NOMO-1 (cell line): ENCODE measurements around the gene LEFTY1.
"Not testable (repeated sequence)": the region's sequence is repeated elsewhere in the genome, so short reads cannot be mapped to it uniquely, and the experiment has no call there.

ENCODE experiments used
- DNase-seq, 2 experiments: peaks; one replicate each; lab custom pipeline; 2025; ENCODE audit not compliant: unreplicated experiment in 2 of 2; lab: John Stamatoyannopoulos, UW

Gene LEFTY1

DNA sequence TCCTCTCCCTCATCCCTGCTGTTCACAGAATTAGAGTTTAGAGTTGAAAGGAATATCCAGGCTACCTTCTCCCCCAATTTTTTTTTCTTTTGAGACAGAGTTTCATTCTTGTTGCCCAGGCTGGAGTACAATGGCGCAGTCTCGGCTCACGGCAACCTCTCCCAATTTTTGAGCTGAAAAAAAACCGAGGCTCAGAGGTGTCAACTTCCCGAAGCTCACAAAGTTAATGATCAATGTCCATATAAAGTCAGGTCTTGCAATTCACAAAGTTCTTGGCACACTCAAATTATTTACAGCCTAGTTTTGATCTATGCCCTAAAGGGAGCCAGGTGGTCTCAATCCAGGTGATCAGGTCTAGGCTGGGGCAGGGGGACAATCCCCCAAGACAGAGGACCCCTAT, 797 bp upstream of the LEFTY1 start:
- DNase-seq, result no peak

DNA sequence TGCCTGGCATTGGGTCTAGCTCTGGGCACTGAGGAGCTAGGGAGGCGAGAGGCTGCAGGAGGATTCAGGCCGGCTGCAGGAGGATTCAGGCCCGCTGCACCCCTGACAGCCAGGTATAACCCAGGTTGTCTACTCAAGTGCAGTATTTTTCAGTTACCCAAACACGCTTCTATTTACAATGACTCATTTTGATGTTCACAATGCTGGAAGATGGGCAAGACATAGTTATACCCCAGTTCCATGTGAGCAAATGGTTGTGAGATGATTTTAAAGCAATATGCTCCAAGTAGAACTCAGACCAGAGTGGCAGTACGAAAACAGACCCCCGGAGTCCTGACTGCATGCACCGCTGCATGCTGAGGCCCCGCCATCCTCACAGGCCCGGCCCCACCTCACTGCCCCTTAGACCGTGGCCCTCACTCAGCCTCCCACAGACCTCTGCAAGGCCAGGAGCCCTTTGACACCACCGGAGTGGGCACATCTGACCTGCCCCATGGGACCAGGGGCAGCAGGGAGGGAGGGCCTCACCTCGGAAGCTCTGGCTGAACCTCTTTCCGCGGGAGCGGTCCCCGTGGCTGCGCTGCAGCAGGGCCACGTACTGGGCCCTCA, 553 bp downstream of the LEFTY1 start:
- DNase-seq, result no peak

DNA sequence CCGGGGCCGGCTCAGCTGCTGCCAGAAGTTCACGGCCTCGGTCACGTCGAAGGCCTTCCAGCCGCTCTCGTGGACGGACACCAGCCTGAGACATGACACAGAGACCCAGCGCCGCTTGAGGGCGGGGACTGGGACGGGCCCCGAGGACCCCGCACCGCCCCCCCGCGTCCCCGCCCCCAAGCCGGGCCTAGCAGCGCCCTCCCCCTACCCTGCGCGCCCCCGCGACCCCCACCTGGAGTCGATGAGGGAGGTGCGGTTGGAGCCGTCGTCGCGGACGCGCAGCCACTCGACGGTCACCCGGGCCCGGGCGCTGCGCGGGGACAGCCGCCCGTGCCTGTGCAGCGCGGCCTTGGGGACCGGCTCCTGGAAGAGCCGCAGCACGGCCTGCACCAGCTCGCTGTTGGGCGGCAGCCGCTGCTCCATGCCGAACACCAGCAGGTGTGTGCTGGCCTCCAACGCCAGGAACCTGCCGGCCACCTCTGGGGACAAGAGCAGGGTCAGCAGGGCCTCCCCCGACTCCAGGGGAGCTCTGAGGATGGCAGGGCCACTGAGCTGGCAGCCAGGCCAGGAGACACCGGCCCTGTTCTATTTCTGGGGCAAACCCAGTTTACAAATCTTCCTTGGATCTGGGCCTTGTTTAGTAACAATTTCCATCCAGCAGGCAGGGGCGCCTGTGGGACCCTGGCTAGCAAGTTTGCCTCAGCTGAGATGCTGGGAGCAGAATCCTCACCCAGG, 1.2 kb downstream of the LEFTY1 start:
- DNase-seq, result not testable (repeated sequence)

DNA sequence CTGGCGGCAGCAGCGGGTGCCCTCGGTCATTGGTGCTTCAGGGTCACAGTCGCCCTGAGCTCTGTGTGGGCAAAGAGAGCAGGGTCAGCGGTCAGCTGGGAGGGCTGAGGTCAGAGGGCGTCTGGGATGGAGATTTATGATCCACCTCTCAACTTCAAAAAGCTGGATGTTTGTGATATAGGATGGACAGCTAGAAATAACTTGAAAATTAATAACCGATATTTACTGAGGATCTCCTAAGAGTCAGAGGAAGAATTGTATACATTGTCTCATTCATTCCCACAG, 2.0 kb downstream of the LEFTY1 start:
- no peak for DNase-seq

DNA sequence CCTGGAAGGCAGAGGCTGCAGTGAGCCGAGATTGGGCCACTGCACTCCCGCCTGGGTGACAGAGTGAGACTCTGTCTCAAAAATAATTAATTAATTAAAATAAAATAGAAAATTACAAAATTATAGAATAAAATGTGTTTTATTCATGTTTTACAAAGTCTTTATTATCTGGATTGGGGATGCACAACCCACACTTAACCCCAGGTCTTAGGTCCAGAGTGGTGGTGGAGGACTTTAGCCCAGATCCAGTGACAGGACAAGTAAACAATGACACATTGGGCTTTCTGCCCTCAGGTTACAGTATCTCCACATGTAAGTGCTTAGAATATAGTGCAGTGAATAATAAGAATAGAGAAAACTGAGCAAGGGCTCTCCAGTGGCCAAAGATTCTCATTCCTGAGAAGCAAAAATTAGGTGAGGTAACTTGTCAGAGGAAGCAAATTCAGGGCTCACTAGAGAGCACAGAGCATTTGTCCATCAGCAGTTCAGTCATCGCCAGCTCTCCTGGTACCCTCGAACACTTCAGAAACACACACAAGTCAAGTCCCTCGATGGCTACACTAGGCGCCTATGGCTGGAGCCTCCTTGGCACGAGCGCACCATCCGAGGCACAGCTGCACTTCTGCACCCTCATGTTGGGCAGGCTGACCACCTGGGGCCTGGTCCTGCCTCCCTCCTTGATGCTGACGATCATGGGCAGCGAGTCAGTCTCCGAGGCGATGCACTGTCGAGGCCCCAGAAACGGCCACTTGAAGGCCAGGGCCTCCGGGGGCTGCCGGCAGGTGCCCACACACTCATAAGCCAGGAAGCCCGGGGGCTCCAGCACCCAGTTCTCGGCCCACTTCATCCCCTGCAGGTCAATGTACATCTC, 2.6 kb downstream of the LEFTY1 start:
- no peak for DNase-seq

DNA sequence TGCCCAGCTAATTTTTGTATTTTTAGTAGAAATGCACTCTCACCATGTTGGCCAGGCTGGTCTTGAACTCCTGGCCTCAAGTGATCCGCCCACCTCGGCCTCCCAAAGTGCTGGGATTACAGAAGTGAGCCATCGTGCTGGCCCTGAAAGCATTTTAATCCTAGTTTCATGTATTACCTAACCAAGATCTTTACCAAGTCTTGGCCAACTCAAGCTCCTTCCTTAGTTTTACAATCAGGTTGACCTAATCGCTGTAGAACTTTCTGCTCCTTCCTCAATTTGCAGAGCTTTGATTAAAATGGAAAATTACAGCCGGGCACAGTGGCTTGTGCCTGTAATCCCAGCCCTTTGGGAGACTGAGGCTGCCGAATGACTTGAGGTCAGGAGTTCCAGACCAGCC, 3.6 kb downstream of the LEFTY1 start:
- DNase-seq, result peak; percentile 75 to 89

DNA sequence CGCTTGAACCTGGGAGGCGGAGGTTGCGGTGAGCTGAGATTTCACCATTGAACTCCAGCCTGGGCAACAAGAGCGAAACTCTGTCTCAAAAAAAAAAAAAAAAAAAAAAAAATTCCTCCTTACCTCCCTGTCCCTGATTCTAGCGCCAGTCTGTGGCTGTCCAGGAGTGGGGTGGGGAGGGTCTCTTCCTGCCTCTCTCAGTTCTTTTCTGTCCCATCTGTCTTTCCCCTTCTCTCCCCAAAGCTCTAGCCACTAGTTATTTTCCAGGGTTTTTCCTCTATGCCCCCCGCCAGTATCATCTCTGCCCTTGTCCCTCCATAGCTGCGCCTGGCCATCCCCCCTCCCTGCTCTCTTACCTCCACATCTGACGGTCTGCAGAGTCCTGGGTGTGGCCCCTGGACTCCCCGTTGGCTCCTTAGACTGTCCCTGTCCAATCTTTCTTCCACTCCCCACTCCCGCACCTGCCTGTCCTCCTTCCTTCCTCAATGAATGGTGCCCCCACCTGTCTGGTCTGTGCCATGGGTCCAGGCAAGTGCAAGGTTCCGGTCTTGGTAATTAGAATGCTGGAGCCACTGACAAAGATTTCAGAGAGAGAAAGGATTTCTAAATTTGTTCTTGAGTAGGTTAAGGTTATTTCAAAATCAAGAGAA, 5.2 kb downstream of the LEFTY1 start:
- no peak for DNase-seq

DNA sequence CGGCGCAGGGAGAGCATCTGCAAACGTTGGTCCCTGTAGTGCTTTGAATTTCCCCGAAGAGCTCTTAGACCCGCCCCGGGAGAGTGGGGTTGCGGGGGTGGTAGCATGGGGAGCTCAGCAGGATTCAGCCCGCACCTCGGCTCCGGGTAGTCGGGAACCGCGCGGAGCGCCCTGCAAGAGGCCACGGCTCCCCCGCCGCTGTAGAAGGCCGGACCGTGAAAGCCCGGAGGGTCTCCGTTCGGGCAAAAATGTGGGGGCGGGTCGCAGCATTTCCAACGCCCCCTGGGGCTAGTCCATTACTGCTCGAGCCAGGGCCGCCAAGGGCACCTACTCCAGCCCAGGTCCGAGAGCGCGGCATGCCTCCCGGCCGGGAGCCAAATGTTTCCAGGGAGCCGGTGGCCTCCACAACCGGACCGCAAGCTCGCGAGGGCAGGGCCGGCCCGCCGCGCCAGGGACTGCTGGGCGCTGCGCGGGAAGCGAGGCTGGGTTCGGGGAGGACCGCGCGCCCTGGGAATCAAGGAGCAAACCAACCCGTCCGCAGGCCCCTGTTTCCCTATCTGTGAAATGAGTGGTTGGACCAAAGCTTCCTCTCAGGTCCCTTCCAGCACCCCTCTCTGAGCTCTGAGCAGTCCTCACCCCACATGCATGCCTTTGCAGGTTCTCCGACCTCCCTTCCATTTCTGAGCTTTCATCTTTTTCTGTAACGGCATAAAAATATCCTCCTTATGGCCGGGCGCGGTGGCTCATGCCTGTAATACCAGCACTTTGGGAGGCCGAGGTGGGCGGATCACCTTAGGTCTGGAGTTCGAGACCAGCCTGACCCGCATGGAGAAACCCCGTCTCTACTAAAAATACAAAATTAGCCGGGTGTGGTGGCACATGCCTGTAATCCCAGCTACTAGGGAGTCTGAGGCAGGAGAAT, 6.0 kb downstream of the LEFTY1 start:
- peak; percentile 12 to 13 for DNase-seq

DNA sequence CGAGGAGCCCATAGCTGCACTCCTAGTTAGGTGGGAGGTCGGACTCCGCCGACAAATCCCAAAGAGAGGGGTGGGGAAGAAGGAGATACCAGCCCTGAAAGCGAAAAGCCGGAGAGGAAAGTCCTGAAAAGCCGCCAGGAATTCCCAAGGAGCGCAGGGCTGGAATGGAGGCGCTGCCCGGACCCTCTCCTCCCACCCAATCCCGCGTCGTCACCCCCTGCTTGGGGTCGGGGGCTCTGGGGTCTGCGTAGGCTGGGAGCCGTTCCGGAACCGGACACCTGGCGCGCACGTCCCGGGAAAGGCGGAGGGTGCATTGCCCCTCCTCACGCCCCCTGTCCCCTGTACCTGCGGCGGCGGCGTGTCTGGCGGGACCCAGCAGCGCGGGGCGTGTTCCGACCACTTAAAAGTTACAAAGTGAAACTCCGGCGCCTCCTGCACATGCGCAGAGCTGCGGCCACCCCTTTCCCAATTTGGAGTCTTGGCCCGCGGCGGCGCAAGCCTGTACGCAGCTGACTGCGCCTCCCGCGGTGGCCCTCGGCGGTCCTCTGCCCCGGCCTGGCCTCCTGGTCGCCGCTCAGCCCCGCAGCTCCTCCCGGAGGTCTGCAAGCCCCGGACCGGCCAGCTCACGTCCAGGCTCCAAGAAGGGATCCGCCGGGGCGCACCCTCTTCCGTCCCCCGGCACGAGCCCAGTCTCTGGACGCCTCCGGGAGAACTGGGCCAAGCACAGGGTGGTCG, 6.8 kb downstream of the LEFTY1 start, which contains the start of gene TMEM63A:
Gene TMEM63A (minus strand): TSS at position 422 of the 735 bp plus-strand sequence. CDS start 4,800 bp downstream, outside the sequence.
- DNase-seq, result peak; percentile 87 to 91

DNA sequence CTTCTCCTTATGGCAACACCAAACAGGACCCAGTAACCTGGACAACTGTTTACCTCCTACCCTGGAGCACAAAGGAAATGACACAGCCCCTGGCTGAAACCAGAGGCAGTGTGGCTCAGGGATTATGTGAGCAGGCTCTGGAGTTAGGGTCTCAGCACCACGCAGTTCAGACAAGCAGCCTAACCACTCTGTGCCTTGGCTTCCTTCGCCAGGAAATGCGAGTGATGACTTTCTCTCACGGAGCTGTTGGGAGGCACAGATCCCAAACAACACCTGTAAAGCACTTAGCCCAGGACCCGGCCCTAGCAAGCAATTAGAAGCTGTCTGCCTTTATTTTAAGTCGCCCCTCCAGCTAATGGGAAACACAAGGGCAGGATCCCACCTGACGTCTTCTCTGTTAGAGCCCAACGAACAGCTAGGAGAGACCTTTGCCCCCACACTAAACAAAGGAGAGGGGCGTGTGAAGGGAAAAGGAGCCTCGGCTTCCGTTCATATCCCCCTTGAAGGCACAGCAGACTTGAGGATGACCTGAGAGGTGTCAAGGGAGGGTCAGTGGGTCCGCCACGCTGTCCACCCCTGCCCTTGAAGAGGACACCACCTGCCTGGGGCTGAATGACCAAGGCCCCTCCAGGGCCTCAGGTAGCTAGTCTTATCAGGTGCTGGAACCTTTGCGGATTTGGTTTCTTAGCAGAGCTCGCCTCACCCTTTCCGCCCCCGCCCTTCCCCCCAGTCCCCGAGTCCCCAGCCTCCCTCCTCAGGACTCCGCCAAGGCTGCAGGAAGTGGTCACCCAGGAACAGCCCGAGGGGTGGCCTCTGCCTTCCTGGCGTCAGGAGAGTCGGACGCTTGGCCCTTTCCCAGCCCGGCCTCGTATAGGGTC, 7.6 kb downstream of the LEFTY1 start:
- no peak for DNase-seq

DNA sequence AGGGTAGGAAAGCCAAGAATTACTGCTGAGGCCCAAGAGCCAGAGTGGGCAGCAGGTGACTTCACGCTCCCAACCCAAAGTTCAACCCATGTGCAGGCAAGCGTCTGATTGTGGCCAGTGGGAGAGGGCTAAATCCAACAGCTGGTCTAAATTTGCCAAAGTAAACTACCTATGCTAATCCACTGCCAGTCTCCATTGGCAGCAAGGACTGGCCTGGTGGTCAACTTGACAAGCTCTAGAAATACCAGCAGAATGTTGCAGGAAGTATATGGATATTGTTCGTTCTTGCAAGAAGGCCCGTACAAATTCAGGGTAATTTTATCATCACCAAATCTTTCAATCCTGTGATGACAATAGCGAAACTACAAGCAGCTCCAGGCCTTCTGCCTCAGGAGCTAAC, 8.3 kb downstream of the LEFTY1 start:
- no peak for DNase-seq

DNA sequence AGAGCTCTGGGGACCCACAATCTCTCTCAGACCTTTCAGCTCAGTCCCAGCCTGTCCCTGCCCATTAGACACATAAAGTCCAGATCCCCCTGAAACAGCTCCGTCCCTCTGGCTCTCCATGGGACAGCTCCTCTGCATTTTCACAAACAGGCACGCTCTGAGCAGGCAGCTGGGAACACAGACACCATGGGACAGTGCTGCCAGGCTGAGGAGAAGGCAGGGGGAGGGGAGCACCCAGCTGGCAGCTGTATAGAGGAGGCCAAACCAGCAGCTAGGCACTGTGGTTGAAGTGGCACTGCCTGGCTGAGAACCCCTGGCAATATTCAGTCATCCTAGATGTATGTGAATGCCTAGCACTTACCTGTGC, 8.7 kb downstream of the LEFTY1 start:
- DNase-seq, result no peak

DNA sequence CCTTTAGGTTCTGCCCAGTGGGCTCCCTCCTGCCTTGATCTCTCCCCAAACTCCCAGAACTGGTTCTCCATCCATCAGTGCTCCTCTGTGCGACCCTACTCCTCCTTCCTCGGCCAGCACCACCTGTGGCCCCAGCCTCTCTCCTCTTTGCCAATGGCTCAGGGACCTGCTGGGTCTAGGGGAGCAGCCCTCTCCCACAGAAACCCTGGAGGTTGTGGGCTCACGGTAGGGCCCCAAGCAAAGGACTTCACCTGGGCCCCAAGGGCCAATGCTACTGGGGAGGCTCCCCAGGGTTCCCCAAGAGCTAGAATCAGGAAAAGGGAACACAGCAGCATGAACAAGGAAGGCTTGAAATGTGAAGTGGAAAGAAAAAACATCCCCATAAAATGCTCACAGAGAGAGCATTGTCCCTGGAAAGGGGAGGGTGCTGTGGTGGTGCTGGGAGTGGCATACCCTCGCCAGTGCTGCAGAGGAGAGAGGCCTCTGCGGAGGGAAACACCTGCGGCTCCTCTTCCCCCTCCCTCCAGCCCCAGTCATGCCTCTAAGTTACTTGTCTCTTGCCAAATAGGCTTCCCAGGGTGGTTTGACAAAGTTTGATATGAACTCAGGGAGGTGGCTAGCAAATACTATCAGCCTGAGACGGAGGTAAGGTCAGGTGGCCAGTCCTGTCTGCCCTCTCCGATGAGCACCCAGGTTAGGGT, 9.3 kb downstream of the LEFTY1 start:
- no peak for DNase-seq

DNA sequence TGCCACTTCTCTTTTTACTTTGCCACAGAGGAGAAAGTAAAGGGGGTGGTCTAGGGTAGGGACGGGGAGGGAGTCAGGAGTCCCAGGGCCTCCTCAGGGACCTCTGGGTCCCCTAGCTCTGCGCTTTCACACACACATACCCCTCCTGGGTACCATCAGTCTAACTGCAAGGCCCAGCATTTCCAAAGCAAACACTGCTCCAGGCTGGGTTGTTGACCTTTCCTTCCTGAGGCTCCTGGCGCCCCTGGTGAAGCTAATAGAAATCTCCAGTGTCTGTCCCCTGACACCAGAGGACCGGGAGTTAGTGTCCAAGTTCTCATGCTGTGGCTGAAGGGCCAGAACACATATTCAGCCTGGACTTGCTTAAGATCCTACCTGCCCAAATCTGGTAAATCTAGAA, 10.7 kb downstream of the LEFTY1 start:
- DNase-seq, result no peak

DNA sequence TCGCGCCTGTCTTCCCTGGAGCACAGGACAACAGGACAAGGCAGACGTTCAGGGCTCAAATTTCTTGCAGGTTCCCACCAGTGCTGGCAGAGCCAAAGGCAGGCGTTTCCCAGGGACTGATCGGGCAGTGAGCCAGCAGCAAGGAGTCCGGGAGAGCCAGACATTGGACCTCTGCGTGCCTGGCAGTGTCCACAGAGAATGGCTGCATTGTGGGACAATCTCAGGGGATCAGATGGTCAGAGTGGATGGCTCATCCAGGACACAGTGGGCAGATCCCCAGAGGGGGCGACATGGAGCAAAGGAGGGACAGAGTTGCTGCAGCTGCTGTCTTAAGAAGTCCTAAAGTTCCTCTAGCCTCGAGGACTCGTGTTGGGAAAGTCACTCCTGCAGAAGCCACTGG, 11.4 kb downstream of the LEFTY1 start:
- DNase-seq, result no peak

DNA sequence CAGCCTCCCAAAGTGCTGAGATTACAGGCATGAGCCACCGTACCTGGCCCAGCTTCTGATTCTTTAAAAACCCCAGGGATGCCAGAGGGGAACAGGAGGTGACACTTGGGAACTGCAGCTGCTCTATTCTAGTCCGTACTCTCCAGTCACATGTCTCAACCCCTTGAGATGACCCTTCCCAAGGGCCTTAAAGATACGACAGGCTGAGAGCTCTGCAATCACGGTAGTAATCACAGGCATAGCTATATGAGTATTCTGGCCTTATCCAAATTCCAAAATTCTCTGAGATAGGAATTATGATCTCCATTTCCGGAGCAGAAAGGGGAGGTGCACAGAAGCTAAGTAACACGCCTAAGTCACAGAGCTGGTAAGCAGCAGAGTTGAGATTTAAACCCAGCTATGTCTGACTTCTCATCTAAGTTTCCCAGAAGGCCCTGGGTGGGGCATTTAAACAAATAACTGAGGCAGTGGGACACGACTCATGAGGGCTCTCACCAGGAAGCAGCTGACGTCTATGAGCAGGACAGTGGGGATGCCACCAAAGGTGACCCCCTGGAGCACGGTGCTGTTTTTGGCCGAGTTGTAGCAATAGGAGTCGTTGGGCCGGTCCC, 11.9 kb downstream of the LEFTY1 start:
- no peak for DNase-seq

DNA sequence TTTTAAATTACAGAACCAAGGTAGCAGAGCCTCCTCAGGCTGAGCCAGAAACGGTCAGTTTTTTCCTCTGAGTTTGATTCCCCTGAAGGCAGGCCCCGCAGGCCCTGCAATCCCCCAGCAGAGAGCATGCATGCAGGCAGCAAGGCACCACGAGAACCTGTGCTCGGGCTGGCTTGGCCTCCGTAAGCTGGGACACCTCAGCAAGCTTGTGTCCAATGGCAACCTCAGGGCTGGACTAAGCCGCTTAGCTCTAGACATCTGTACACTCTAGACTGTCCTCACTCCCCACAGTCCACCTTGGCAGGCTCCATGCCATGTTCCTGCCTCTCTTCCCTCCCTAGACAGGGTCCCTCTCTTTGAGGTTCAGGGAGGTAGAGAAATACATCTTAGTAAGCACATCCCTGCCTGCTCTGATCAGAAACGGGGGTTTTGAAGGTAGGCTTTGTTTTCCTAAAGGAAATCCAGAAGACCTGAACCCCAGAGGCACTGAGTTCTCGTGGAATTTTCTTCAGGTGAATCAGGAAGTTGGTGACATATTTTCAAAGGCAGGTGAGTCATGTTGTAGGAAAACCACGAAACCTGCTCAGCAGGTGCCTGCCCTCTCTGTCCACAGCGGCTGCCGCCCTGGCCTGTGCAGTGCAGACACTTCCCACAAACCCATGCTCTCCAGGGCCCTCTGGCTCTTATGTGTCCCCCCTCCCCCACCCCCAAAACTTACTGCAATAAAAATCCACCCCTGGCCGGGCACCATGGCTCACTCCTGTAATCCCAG, 13.7 kb downstream of the LEFTY1 start:
- no peak for DNase-seq
